Left forelimb (tissue), 1 donor: ENCODE data around the gene IL36G.
"Not testable (repeated sequence)": the region's sequence is repeated elsewhere in the genome, so short reads cannot be mapped to it uniquely, and the experiment has no call there.

Experiments used
- DNase-seq: peaks from one replicate; pipeline ENCODE4 v3.0.0-alpha.2; 2018; ENCODE audit warnings: low spot score

Gene IL36G

GRCh38 chr2:112977559-112978056 is at the start of gene IL36G:
Gene IL36G (plus strand): TSS chr2:112978006. CDS start chr2:112978639, 633 bp downstream.
- DNase-seq = no peak

DNA sequence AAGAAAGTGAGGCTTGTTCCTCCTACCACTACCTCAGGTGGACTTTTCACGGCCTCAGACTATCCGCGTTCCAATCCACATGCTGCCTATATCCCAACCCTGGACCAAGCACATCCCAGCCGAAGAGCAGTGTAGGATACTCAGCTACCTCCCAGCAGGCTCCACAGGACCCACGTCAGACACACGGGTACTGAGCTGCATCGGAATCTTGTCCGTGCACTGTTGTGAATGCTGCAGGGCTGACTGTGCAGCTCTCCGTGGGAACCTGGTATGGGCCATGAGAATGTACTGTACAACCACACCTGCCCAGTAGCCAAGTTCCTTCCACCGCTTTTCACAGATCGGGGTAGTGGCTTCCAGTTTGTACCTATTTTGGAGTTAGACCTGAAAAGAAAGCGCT is 44.5 kb upstream of the IL36G start:
- DNase-seq = peak; percentile 22

DNA sequence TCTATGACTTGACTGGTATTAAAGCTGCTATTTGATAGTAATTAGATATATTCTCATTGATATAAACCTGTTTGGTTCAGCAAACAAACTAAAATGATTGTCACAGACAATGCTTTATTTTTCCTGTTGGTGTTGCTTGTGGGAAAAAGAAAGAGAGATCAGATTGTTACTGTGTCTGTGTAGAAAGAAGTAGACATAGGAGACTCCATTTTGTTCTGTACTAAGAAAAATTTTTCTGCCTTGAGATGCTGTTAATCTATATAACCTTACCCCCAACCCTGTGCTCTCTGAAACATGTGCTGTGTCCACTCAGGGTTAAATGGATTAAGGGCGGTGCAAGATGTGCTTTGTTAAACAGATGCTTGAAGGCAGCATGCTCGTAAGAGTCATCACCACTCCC is 43.7 kb upstream of the IL36G start:
- DNase-seq = not testable (repeated sequence)

- DNase-seq = no peak
Observed at GRCh38 chr2:112936927-112937232, 40.9 kb upstream of the IL36G start.

GRCh38 chr2:112938904-112939303 is 38.9 kb upstream of the IL36G start:
- DNase-seq = peak; percentile 17

DNA sequence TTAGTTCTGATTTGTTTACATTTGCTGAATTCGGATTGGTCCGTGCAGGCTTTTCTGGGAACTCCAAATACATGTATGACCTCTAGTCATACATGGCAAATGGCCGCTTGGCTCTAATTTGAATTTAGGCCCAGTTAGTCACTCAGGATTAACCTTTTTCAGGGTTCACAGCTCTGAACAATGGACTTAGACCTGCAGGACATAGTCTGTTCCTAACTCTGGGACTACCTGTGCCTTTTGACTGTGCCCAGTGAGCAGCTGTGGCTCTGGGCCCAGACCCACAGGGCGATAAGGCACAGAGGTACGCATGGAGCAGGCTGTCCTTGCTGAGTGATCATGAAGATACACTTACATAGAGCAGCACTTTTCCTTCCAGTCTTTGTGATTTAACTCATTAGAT is 38.4 kb upstream of the IL36G start:
- DNase-seq = peak; percentile 11

DNA sequence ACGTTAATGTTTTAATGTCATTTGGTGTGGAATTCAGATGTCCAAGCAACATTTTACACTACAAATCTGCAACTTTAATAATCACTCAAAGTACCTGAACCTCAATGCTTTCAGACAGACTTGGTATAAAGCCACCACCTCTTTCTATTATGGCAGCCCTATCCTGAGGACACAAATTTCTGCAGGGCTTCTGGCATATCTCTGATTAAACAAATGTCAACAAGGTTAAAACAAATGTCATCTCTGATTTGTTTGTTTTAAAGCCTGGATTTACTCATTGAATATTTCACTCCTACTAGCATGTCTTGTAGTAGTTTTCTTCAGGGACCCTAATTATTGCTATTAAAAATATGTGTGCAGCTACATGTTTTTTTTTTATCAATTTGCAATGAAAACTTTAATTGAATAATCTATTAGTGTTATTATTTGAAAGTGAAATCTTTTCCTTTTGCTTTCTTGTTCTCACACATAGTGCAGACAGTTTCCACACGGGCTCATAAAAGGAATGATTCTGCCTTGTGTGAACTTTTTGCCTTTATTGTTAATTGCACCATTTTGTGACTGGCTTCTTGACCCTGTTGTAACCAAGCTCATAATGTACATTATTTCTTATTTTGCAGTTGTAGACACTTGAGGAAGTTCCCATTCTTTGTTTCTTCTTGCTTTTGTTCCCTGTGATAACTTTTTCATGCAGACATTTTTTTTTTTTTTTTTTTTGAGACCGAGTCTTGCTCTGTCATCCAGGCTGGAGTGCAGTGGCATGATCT is 36.8 kb upstream of the IL36G start:
- peak; percentile 11 for DNase-seq

GRCh38 chr2:112941753-112942653 is 35.8 kb upstream of the IL36G start:
- DNase-seq = peak; percentile 63

DNA sequence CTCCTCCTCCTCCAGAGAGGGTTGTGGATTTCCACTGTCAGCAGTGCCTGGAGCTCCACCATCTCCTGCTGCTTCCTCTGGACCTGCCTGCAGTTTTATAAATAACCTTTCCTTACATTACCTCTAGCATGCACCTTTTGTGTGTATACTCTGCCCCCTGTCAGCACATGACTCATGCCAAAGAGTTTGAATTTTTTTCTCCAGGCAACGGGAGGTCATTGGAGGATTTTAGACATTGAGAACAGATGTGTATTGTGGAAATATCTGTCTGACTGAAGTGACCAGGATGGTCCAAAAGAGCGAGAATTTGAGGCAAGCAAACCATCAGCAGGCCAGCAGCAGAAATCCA is 35.2 kb upstream of the IL36G start:
- no peak for DNase-seq

DNA sequence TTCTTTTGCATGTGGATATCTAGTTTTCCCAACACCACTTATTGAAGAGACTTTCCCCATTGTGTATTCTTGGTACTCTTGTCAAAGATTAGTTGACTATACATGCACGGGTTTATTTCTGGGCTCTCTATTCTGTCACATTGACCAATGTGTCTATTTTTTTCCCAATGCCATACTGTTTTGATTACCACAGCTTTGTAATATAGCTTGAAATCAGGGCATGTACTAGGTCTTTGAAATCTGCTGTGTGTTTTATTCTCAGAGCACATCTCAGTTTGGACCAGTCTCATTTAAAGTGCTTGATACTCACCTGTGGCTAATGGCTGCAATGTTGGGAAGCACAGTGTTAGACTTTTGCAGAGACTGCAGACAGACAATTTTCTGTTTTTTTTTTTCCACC is 32.8 kb upstream of the IL36G start:
- no peak for DNase-seq

DNA sequence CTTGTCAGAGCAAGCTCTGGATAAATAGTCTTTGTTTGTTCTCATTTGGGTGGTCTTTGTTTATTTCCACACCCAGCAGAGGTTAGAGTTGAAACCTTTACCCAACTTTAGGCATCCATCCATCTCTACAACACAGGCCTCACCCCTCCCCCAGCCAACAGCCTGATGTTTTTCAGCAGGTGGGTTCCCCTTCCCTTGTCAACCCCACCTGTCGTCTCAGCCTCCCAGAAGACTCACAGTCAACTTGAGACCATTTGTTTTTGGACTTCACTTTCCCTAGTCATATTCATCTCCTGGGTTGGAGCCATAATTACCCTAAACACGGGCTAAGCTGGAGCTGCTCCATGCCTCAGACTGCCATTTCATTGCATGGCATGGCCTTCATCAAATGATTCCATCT is 31.7 kb upstream of the IL36G start:
- DNase-seq = no peak

- no peak for DNase-seq
Observed at GRCh38 chr2:112947374-112947773, 30.4 kb upstream of the IL36G start.

DNA sequence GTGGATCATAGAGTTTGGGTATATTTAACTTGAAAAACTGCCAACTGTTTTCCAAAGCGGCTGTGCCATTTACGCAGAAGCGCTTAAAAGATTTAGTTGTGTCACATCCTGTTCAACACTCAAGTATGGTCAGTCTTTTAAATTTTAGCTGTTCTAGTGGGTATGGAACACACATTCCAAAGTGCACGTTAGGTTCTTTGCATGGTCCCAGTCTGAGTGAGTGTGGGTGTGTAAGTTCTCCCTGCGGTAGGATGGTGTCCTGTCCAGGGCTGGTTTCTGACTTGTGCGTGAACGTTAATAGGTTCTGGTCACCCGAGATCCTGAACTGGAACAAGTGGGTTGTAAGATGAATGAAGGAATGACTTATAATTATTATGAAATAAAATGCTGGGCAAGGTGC is 28.4 kb upstream of the IL36G start:
- no peak for DNase-seq

- DNase-seq = no peak
Observed at GRCh38 chr2:112954364-112954763, 23.4 kb upstream of the IL36G start.

- DNase-seq = no peak
Observed at GRCh38 chr2:112957511-112957910, 20.3 kb upstream of the IL36G start.

DNA sequence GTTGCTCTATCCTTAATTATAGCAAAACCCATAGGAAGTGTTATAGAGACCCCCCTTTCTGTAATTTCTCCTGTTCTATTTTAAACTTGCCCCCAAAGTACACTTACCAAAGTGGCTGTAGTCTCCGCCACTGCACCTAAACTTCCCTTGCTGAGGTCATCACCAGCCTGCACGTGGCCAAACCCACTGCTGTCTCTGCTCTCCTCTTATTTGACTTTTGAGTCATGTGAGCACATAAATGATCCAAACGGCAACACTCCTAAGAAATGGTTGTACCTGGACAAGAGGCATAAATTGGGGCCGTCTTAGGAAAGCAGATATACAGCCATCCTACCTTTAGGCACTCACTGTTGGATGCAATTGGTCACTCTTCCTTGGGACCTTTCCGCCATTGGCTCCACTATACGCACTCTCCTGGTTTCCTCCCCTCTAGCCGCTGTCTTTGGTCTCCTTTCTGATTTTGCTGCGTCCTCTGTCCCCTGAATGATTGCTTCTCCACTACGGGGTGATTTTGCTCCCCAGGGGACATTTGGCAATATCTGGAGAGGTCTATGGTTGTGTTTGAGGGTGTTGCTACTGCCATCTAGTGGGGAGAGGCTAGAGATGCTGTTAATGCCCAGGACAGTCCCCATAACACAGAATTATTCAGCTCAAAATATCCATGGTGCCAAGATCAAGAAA is 19.2 kb upstream of the IL36G start:
- DNase-seq = no peak

GRCh38 chr2:112959109-112959812 is 18.5 kb upstream of the IL36G start:
- no peak for DNase-seq

GRCh38 chr2:112960230-112960825 is 17.5 kb upstream of the IL36G start:
- no peak for DNase-seq

DNA sequence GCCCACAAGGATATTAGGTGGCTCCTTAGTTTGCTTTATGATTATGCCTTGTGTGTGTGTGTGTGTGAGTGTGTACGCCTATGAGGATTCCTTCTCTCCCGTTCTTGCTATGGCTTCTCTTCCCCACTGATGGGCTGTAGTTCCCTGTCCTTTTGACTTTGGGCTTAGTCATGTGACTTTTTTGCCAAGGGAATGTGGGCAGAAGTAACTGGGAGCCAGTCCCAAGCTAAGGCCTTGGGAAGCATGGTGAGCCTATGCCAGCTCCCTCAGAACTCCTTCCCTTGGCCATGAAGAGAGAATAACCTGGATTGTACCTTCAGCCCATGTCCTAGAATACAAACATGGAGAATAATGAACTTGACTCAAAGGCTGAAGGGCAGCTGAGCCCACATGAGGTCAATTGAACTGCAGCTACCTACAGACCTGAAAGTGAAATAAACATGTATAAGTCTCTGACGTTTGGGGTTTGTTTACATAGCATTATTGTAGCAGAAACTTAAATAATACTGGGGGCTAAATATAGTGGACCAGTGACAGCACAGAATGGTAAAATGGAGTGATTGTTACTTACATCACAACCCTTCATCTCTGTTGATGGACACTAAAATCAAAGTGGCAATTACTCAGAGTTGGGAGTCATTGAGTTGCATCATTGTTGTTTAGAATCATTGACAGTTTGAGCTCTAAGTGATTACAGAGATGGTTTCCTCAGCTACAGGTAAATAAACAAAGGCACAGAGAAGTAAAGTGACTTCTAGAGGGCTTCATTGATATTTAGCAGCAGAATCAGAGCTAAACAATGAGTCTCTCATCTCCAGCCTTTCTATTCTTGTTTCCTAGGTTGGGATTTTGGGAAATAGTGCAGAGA is 15.3 kb upstream of the IL36G start:
- DNase-seq = no peak

DNA sequence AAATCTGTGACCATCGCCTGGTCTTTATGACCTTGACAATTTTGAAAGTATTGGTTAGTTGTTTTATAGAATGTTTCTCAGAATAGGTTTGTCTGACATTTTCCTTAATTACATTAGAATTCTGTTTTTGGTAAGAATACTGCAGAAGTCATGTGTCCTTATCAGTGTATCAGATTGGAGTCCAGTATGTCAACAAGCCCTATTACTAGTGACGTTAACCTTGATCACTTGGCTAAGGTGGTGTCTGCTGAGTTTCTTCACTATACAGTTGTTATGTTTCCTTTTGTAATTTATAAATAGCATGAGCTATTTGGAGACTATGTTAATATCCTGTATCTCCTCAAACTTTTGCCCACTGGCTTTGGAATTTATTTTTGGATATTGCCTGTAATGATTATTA is 10.8 kb upstream of the IL36G start:
- DNase-seq = no peak
